Fibroblast of lung (primary cell): ENCODE results near the gene SFRP5. TPM values are rescaled to one million over a fixed set of nuclear protein-coding genes. Genes with fewer than 3 reads are reported as not detected.

Source experiments
- DNase-seq, 2 donors: peaks; one replicate each; pipeline versions ENCODE4 v3.0.0 to v3.0.0-alpha.2; 2010; ENCODE audit warnings: low read depth in 2 of 2
- H2AFZ ChIP-seq: 2 replicates; pipeline ENCODE4 v1.5.1; 2012; ENCODE audit warnings: low read length, control low read depth, inconsistent platforms
- H3K27ac ChIP-seq: 2 replicates; pipeline ENCODE4 v1.5.1; 2011; ENCODE audit warnings: low read length, control low read depth; ENCODE audit not compliant: insufficient read depth
- H3K27me3 ChIP-seq: 2 replicates; pipeline ENCODE4 v1.5.1; 2011; ENCODE audit warnings: mild to moderate bottlenecking, low read length; ENCODE audit not compliant: control insufficient read depth, insufficient read depth
- H3K36me3 ChIP-seq: 2 replicates; pipeline ENCODE4 v1.5.1; 2011; ENCODE audit warnings: low read length; ENCODE audit not compliant: control insufficient read depth, insufficient read depth
- H3K4me1 ChIP-seq: 2 replicates; pipeline ENCODE4 v1.5.1; 2011; ENCODE audit warnings: low read length; ENCODE audit not compliant: control insufficient read depth, insufficient read depth; ENCODE audit errors: extremely low read depth
- H3K4me2 ChIP-seq: 2 replicates; pipeline ENCODE4 v1.5.1; 2011; ENCODE audit warnings: low read length, control low read depth; ENCODE audit not compliant: insufficient read depth; ENCODE audit errors: extremely low read depth
- H3K4me3 ChIP-seq, 4 experiments: fragments of 200-600 bp in 1 of 4; sonication (generic) in 1 of 4; replicated peaks in 1 of 4; 2 replicates each; pipeline ENCODE4 v1.5.1; 2011 to 2016; ENCODE audit warnings: low read length in 4 of 4, low read depth in 3 of 4, mild to moderate bottlenecking in 3 of 4, control low read depth in 2 of 4, inconsistent platforms in 1 of 4, mixed read lengths in 1 of 4; ENCODE audit not compliant: insufficient read depth in 1 of 4; ENCODE audit errors: control extremely low read depth in 1 of 4
- H3K79me2 ChIP-seq: 2 replicates; pipeline ENCODE4 v1.5.1; 2012; ENCODE audit warnings: mild to moderate bottlenecking, low read length, inconsistent platforms; ENCODE audit not compliant: control insufficient read depth, insufficient read depth
- H3K9ac ChIP-seq: 2 replicates; pipeline ENCODE4 v1.5.1; 2011; ENCODE audit warnings: mild to moderate bottlenecking, low read length, control low read depth; ENCODE audit not compliant: insufficient read depth
- H3K9me3 ChIP-seq: 2 replicates; pipeline ENCODE4 v1.5.1; 2012; ENCODE audit warnings: low read depth, low read length; ENCODE audit not compliant: control insufficient read depth, insufficient read depth
- H4K20me1 ChIP-seq: 2 replicates; pipeline ENCODE4 v1.5.1; 2011; ENCODE audit warnings: low read length; ENCODE audit not compliant: control insufficient read depth, insufficient read depth; ENCODE audit errors: extremely low read depth
- EZH2 ChIP-seq: IDR thresholded peaks from 2 replicates; pipeline ENCODE4 v1.5.1; 2012; ENCODE audit warnings: low read length, control low read depth, mild to moderate bottlenecking; ENCODE audit errors: missing control alignments
- polyA plus RNA-seq, 2 donors: library from polyadenylated mRNA; depleted of rRNA in 1 of 2; stranded (reverse) in 1 of 2; unstranded in 1 of 2; fragments of >200 nt; gene quantifications; 2 replicates each; pipeline ENCODE4 v1.2.1, GENCODE V29; 2011 to 2012; ENCODE audit warnings: missing spikeins in 1 of 2
- total RNA-seq: library from RNA; depleted of rRNA; stranded (reverse); fragments of >200 nt; gene quantifications from 2 replicates; pipeline ENCODE4 v1.2.1, GENCODE V29; 2014
- TF ChIP-seq, protein P1 (sequence below), 2 donors: IDR thresholded peaks in 1 of 2; conservative IDR thresholded peaks in 1 of 2; 1 replicate in 1 of 2; 2 replicates in 1 of 2; pipeline ENCODE4 v1.5.1; 2011 to 2012; ENCODE audit warnings: low read length in 2 of 2, control low read depth in 1 of 2, inconsistent platforms in 1 of 2, low read depth in 1 of 2, mild to moderate bottlenecking in 1 of 2

SFRP5 gene
- total and polyA plus RNA-seq, 2 donors (not counting 1 experiment from before 2014, with no cell fraction given) = not detected

DNA sequence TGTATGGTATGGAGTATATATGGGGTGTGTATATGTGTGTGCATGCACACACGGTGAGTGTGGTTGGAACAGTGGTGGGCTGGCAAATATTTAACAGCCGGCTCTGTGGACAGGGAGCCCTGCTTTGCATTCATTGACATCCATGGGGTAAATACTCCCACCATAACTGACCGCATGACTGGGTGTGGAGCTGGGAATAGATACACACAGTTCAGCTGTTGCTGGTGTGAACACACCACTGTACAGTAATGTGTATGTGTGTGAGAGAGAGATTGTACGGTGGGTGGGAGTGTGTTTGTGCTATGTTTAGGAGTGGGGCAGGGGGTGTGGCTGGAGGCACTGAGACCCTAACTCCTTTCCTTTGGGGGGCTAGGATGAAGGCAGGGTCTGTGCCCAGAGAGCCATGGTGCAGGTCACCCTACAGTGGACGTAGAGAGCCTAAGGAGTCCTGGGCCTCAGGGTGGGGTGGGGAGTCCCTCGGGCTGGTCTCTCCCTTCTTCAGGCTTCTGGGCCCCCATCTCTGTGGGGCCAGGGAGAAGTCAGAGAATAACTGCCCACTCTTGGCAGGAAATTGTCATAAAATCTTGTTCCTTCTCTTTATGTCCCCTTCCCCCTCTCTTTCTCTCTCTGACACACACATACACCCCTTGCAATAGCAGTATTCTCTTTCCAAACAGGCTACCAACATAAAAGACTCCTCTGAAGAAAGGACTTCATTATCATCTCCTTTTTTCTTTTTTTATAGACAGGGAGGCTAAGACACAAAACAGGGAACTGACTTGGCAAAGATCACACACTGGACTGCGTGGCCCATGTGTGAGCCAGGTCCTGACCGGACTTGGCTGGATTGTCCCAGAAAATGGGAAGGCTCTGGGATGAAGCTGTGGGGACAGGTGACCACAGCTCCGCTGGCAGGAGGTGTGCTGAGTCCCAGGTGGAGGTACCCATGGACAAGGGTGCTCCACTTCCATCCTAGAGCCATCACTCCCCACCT, 3.2 kb downstream of the SFRP5 start:
- no peaks in the 10 kb centered on the region for H3K9me3 ChIP-seq
- H2AFZ ChIP-seq = no peak overlapping the region
- no peaks in the 10 kb centered on the region for H4K20me1 ChIP-seq
- H3K4me1 ChIP-seq = no peaks in the 10 kb centered on the region
- no peak overlapping the region for H3K4me3 ChIP-seq
- no peaks in the 10 kb centered on the region for H3K36me3 ChIP-seq
- DNase-seq = no peak
- peaks cover 23% of the 10 kb centered on the region for H3K27me3 ChIP-seq
- no peak overlapping the region for H3K4me2 ChIP-seq
- TF ChIP-seq, protein P1, sequence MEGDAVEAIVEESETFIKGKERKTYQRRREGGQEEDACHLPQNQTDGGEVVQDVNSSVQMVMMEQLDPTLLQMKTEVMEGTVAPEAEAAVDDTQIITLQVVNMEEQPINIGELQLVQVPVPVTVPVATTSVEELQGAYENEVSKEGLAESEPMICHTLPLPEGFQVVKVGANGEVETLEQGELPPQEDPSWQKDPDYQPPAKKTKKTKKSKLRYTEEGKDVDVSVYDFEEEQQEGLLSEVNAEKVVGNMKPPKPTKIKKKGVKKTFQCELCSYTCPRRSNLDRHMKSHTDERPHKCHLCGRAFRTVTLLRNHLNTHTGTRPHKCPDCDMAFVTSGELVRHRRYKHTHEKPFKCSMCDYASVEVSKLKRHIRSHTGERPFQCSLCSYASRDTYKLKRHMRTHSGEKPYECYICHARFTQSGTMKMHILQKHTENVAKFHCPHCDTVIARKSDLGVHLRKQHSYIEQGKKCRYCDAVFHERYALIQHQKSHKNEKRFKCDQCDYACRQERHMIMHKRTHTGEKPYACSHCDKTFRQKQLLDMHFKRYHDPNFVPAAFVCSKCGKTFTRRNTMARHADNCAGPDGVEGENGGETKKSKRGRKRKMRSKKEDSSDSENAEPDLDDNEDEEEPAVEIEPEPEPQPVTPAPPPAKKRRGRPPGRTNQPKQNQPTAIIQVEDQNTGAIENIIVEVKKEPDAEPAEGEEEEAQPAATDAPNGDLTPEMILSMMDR (conservative IDR thresholded peaks at IDR 0.05 in 1 of 2, IDR thresholded peaks at IDR 0.05 in 1 of 2; ENCODE audit: low read depth in 1 of 2, low read length in 2 of 2) = no peak
- no peak for TF ChIP-seq EZH2
- no peak overlapping the region for H3K9ac ChIP-seq
- H3K27ac ChIP-seq = no peak overlapping the region
- no peaks in the 10 kb centered on the region for H3K79me2 ChIP-seq

DNA sequence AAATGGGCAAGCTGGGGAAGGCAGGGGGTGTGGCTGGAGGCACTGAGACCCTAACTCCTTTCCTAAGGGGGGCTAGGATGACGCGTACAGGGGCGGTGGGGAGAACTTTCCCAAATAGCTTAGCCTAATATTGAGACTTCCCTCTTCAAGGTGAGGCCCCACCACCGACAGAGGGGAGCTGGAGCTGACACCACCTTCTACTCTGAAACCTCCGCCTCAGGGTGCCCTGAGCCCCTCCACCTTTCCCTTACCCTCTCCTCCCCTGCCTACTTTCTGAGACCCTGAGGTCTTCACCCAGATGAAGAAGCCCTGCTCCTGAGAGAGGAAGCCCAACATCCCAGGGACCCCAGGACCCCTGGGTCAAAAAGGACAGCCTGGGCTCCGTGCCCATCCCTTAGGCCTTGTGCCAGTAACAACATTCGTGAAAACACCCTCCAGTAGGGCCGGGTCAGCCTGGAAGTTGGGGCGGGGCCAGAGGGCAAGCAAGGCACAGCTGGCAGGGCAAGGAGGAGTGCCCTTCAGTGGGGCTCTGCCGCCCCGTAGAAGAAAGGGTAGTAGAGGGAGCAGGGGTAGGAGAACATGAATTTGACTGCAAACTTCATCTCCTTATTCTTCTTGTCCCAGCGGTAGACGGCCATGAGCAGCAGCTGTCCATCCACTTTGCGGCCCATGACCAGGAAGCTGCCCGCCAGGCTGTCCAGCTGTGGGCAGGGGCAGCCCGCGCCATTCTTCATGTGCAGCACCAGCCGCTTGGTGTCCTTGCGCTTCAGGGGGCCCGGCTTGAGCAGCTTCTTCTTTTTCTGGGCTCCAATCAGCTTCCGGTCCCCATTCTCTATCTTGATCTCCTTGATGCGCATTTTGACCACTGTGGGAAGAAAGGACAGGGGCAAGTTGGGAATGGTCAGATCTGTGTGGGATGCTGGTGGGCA, 4.5 kb downstream of the SFRP5 start:
- no peak for DNase-seq
- H3K9me3 ChIP-seq = no peaks in the 10 kb centered on the region

More for the DNA sequence above, 4.5 kb downstream of the SFRP5 start:
- H3K79me2 ChIP-seq = no peaks in the 10 kb centered on the region
- no peaks in the 10 kb centered on the region for H3K36me3 ChIP-seq
- TF ChIP-seq EZH2 = no peak
- TF ChIP-seq, protein P1 (conservative IDR thresholded peaks at IDR 0.05 in 1 of 2, IDR thresholded peaks at IDR 0.05 in 1 of 2; ENCODE audit: low read depth in 1 of 2, low read length in 2 of 2) = no peak
- H3K4me2 ChIP-seq = no peak overlapping the region
- no peak overlapping the region for H3K27ac ChIP-seq
- no peak overlapping the region for H2AFZ ChIP-seq
- H4K20me1 ChIP-seq = no peaks in the 10 kb centered on the region
- peaks cover 9% of the 10 kb centered on the region for H3K27me3 ChIP-seq
- H3K4me1 ChIP-seq = no peaks in the 10 kb centered on the region
- no peak overlapping the region for H3K9ac ChIP-seq
- H3K4me3 ChIP-seq = no peak overlapping the region
